CD4-positive, alpha-beta T cell treated with Interleukin-17A for 1 hour (primary cell): ENCODE measurements around the gene BLVRA.
A peak's percentile ranks its signal among the peaks of the same experiment; 100 is the strongest.

Experiments
- DNase-seq: peaks from one replicate; pipeline ENCODE4 v3.0.0-alpha.2; 2020

The BLVRA gene

GRCh38 chr7:43750016-43750887, 8.2 kb upstream of the BLVRA start:
- DNase-seq, result no peak

- DNase-seq, result no peak
Observed at GRCh38 chr7:43752411-43752810, 6.1 kb upstream of the BLVRA start.

- DNase-seq, result no peak
Observed at GRCh38 chr7:43753271-43753810, 5.1 kb upstream of the BLVRA start.

GRCh38 chr7:43753843-43754242, 4.6 kb upstream of the BLVRA start:
- DNase-seq, result no peak

- DNase-seq, result no peak
Observed at GRCh38 chr7:43754596-43754995, 3.9 kb upstream of the BLVRA start.

DNA sequence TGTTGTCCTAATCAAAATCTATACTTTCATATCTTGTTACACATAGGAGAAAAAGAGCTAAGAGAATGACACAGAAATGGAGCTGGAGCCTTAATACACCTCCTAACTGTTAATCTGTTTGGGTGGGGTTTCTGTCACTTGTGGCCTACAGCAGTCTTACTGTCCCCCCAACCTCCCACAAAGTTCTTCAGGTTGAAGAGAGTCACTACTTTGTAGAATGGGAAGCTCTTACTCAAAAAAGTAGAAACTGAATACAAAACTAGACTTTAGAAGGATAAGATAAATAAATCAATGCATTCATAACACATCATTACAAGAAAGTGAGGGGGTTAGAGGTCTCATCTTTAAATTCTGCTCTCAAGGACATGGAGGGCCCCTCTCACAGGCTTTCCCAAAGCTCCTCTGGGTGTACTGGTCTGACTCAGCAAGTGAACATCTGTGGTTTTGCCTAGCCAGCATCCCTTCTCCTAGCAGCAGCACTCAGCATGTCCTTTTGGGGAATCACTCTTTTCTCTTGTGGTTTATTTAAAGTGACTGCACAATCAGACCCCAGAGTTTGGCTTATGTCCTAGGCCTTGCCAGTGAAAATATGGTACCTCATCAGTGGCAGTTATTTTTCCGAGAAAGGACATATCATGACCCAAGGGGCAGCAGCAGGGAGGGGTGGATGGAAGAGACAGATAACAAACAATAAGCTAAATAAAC, 2.0 kb upstream of the BLVRA start:
- no peak for DNase-seq

DNA sequence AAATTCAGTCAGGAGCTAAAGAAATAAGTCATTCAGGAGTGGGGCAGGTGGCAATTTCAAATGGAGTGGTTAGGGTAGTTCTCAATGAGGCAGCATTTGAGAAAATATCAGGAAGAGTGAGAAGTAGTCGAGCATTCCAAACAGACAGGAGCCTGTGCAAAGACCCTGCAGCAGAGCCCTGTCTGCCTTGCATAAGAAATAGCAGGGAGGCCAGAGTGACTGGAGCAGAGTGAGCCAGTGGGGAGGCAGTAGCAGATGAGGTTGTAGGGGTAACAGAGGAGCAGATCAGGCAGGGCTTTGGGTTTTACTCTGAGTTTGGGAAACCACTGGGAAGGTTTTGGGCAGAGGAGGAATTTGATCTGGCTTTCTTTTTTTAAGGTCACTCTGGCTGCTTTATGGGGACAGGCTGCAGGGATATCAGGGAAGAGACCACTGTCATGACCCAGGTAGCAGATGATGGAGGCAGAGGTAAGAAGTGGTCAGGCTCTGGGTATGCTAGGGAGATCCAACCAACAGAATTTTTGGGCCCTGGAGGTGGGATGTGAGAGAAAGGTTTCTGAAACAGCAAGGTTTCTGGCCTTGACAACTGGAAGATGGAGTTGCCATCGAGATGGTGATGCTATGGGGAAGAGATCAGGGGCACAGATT, 1.3 kb upstream of the BLVRA start:
- no peak for DNase-seq

GRCh38 chr7:43758822-43759683, 573 bp downstream of the BLVRA start:
- DNase-seq, result peak; percentile 59

- no peak for DNase-seq
Observed at GRCh38 chr7:43760861-43761260, 2.4 kb downstream of the BLVRA start.

DNA sequence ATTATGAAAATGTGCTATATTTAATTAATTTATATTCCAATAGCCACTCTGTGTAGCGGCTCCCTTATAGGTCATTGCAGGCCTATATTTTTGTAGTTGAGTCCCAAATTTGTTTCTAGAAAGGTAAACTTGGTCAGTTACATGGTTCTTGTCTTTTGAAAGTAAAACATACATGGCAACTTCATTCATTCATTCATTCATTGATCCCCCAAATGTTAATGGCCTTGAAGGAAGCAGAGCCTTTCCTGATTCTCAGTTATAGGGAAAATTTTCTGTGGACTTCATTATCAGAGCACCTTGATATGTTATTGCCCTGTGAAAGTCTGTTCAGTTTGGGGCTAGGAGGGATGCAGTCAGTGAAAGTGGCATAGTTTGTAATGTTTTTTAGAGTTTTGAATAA, 2.9 kb downstream of the BLVRA start:
- DNase-seq, result no peak

- no peak for DNase-seq
Observed at GRCh38 chr7:43761938-43762692, 3.6 kb downstream of the BLVRA start.

DNA sequence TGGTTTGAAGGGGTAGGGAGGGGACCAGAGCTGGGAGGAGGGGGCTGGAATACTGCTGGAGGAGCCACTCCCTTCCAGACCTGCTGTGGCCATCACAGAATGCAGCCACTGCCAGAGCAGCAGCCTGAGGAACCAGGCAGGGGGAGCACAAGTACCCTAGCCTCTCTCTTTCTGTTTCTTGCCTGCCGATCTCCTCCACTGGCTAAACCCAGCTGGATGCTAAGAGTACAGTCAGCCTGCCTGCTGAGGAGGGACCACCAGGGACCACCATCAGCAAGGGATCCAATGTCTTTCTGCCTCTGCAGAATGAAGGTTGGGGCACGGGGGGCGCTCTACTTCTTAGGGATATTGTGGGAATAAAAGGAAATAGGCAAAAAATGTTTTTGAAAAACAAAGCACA, 4.7 kb downstream of the BLVRA start:
- no peak for DNase-seq

- DNase-seq, result peak; percentile 23
Observed at GRCh38 chr7:43764039-43764761, 5.7 kb downstream of the BLVRA start.

- DNase-seq, result no peak
Observed at GRCh38 chr7:43764807-43765491, 6.5 kb downstream of the BLVRA start.

DNA sequence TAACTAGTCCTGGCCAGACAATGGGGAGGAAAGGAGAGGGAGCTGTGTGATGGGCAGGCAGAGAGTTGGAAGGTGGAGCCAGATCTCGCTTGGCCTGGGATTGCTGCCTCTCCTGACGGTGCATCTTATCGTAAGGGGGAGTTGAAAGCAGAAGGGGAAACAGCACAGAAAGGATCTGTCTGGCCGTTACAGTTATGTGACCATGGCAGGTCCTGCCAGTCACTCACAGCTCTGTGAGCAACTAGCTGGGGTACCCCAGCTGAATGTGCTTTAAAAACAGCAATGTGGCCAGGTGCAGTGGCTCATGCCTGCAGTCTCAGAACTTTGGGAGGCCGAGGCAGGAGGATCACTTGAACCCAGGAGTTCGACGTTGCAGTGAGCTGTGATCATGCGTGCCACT, 8.1 kb downstream of the BLVRA start:
- DNase-seq, result no peak

- no peak for DNase-seq
Observed at GRCh38 chr7:43767311-43767710, 8.8 kb downstream of the BLVRA start.

DNA sequence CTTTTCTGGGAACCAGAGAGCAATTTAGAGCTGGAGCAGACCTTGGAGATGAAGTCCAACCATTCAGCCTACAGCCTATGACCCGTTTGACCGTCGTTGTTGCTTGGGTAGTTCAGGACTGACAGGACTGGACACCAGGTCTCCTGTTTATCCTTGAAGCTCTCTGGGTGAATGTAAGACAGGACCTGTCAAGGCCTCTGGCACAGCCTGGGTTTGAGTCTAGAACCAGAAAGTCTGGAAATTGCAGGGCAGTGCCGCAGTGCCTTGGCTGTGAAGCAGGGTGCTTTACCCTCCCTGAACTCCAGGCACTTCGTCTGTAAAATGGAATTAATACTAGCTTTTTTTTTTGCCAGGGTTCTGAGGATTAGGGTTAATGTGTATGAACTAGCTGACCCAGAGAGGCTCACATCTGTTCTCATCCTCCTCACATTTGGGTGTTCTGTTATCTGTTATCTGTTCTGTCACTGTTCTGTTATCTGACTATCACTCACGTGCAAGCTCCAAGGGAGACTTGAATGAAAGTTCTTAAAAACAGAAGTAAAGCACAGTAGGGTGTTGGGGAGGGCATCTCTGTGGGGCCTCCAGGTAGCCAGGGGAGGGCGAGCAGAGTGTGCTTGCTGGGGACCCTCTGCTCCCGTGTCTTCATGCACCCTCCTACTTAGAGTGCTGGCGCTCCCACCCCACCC, 9.9 kb downstream of the BLVRA start:
- DNase-seq, result no peak

GRCh38 chr7:43768887-43769272, 10.4 kb downstream of the BLVRA start:
- DNase-seq, result no peak

GRCh38 chr7:43769281-43769680, 10.8 kb downstream of the BLVRA start:
- DNase-seq, result no peak
